HepG2 (cell line): ENCODE measurements around the gene MPPE1. TPM values are rescaled to one million over a fixed set of nuclear protein-coding genes. Genes with fewer than 3 reads are reported as not detected.

ENCODE experiments used
- ATF7 ChIP-seq, 2 experiments: fragments of 450-650 bp in 1 of 2; sonication (generic) in 1 of 2; formaldehyde crosslinking in 1 of 2; IDR thresholded peaks; 2 replicates each; pipeline versions ENCODE4 v1.4.0 to v1.6.1; 2016 to 2020; ENCODE audit warnings: antibody characterized with exemption in 1 of 2, mild to moderate bottlenecking in 1 of 2, missing genetic modification reagents in 1 of 2
- DRAP1 ChIP-seq: IDR thresholded peaks from 2 replicates; pipeline ENCODE4 v1.6.1; 2016; ENCODE audit warnings: missing genetic modification reagents, missing compliant biosample characterization
- EP300 ChIP-seq, 3 experiments: sonication (generic) in 1 of 3; formaldehyde crosslinking in 1 of 3; IDR thresholded peaks; 2 replicates each; pipeline versions ENCODE4 v1.5.1 to v1.6.1; 2011 to 2020; ENCODE audit warnings: low read depth in 2 of 3, low read length in 2 of 3, borderline replicate concordance in 1 of 3, improper control_type of control experiment in 1 of 3, mild to moderate bottlenecking in 1 of 3, missing genetic modification reagents in 1 of 3, moderate library complexity in 1 of 3
- FOSL2 ChIP-seq: sonication (generic); formaldehyde crosslinking; IDR thresholded peaks from 2 replicates; pipeline ENCODE4 v1.4.0; 2020; ENCODE audit warnings: missing genetic modification reagents
- FOXA1 ChIP-seq, 2 experiments: fragments of 450-650 bp in 1 of 2; sonication (generic) in 1 of 2; formaldehyde crosslinking in 1 of 2; IDR thresholded peaks; 2 replicates each; pipeline versions ENCODE4 v1.4.0 to v1.6.1; 2016 to 2020; ENCODE audit warnings: missing genetic modification reagents in 1 of 2
- FOXA3 ChIP-seq: IDR thresholded peaks from 2 replicates; pipeline ENCODE4 v1.6.1; 2016; ENCODE audit warnings: missing genetic modification reagents, missing compliant biosample characterization
- FOXP4 ChIP-seq: sonication (generic); formaldehyde crosslinking; IDR thresholded peaks from 2 replicates; pipeline ENCODE4 v1.4.0; 2020; ENCODE audit warnings: missing genetic modification reagents
- GPBP1L1 ChIP-seq: sonication (generic); formaldehyde crosslinking; IDR thresholded peaks from 2 replicates; pipeline ENCODE4 v1.5.0; 2020; ENCODE audit warnings: mild to moderate bottlenecking, missing genetic modification reagents
- HMG20B ChIP-seq: conservative IDR thresholded peaks from 2 replicates; pipeline ENCODE4 v1.6.1; 2016; ENCODE audit warnings: missing genetic modification reagents, missing compliant biosample characterization
- HNF4A ChIP-seq: sonication (generic); formaldehyde crosslinking; IDR thresholded peaks from 2 replicates; pipeline ENCODE4 v1.4.0; 2020; ENCODE audit warnings: missing genetic modification reagents
- HOXA3 ChIP-seq: sonication (generic); formaldehyde crosslinking; IDR thresholded peaks from 2 replicates; pipeline ENCODE4 v1.5.0; 2020; ENCODE audit warnings: missing genetic modification reagents
- ISL2 ChIP-seq: sonication (generic); formaldehyde crosslinking; IDR thresholded peaks from 2 replicates; pipeline ENCODE4 v1.5.0; 2020; ENCODE audit warnings: missing genetic modification reagents
- NR2F1 ChIP-seq, 2 experiments: fragments of 450-650 bp in 1 of 2; formaldehyde crosslinking in 1 of 2; IDR thresholded peaks; 2 replicates each; pipeline versions ENCODE4 v1.5.0 to v1.6.1; 2016 to 2020; ENCODE audit warnings: mild to moderate bottlenecking in 1 of 2, missing compliant biosample characterization in 1 of 2, missing genetic modification reagents in 1 of 2, moderate library complexity in 1 of 2
- RERE ChIP-seq: IDR thresholded peaks from 2 replicates; pipeline ENCODE4 v1.6.1; 2016; ENCODE audit warnings: low read depth, missing genetic modification reagents, missing compliant biosample characterization
- SETDB1 ChIP-seq: sonication (generic); formaldehyde crosslinking; IDR thresholded peaks from 2 replicates; pipeline ENCODE4 v1.5.1; 2020; ENCODE audit warnings: missing genetic modification reagents, mild to moderate bottlenecking, borderline replicate concordance
- TGIF2 ChIP-seq: IDR thresholded peaks from 2 replicates; pipeline ENCODE4 v1.6.1; 2016; ENCODE audit warnings: control low read depth, missing compliant biosample characterization
- THAP8 ChIP-seq: sonication (generic); formaldehyde crosslinking; IDR thresholded peaks from 2 replicates; pipeline ENCODE4 v1.5.1; 2020; ENCODE audit warnings: missing genetic modification reagents, mild to moderate bottlenecking, borderline replicate concordance
- ZNF263 ChIP-seq: sonication (generic); formaldehyde crosslinking; IDR thresholded peaks from 2 replicates; pipeline ENCODE4 v1.4.0; 2020; ENCODE audit warnings: missing genetic modification reagents
- polyA plus RNA-seq, 8 experiments: library from polyadenylated mRNA; depleted of rRNA in 3 of 8; stranded (reverse) in 7 of 8; unstranded in 1 of 8; fragments of >200 nt; fragmentation: Illumina TruSeq in 4 of 8; extraction: Trizol in 4 of 8; gene quantifications; 2 replicates each; pipeline versions ENCODE4 v1.2.1 to v1.2.3, GENCODE V29; 2011 to 2016; ENCODE audit warnings: low read depth in 4 of 8, missing spikeins in 1 of 8, mixed read lengths in 1 of 8; ENCODE audit not compliant: insufficient read depth in 1 of 8
- total RNA-seq, 5 experiments: library from RNA; depleted of rRNA; stranded (reverse); fragments of >200 nt; fragmentation: Illumina TruSeq; extraction: Trizol; gene quantifications; 2 replicates each; pipeline ENCODE4 v1.2.3, GENCODE V29; 2016; ENCODE audit warnings: low read depth in 1 of 5

Gene MPPE1
- total and polyA plus RNA-seq, 2 of the 13 experiments (the other 11 are each of a cell fraction or from before 2014, with no cell fraction given), result 9.6 to 11.9 TPM

- peak in 1 of 2 experiments; percentile 42; a peak in 1 of 4 replicates for TF ChIP-seq EP300 (IDR thresholded peaks at IDR 0.05; ENCODE audit: low read depth in 2 of 2, low read length in 2 of 2)
- TF ChIP-seq EP300 (CRISPR knock-in tag; IDR thresholded peaks at IDR 0.05; ENCODE audit: borderline replicate concordance), result no peak; the same call in 1 of the 2 replicates
- TF ChIP-seq RERE (CRISPR knock-in tag), result peak; percentile 71; the same call in 1 of the 2 replicates
- TF ChIP-seq FOXP4 (CRISPR knock-in tag), result peak; percentile 29; the same call in 1 of the 2 replicates
- 0 out of 2 replicates have a peak, but pooled peaks have one; percentile 17 for TF ChIP-seq FOSL2
- no peak for TF ChIP-seq FOXA1 (IDR thresholded peaks at IDR 0.05)
- TF ChIP-seq FOXA1 (CRISPR knock-in tag; IDR thresholded peaks at IDR 0.05), result peak; percentile 59; the same call in 1 of the 2 replicates
- TF ChIP-seq HOXA3, result no peak
- peak in 1 of 2 experiments; percentile 50; a peak in 2 of 4 replicates for TF ChIP-seq NR2F1 (CRISPR knock-in tag; IDR thresholded peaks at IDR 0.05)
- no peak for TF ChIP-seq ISL2 (CRISPR knock-in tag)
- no peak for TF ChIP-seq GPBP1L1
- no peak for TF ChIP-seq SETDB1 (CRISPR knock-in tag)
- peak; percentile 32; the same call in 1 of the 2 replicates for TF ChIP-seq HMG20B (CRISPR knock-in tag)
- 0 out of 2 replicates have a peak, but pooled peaks have one; percentile 35 for TF ChIP-seq FOXA3 (CRISPR knock-in tag)
- no peak for TF ChIP-seq DRAP1 (CRISPR knock-in tag)
- TF ChIP-seq ATF7 (IDR thresholded peaks at IDR 0.05), result no peak
- no peak for TF ChIP-seq ATF7 (CRISPR knock-in tag; IDR thresholded peaks at IDR 0.05)
- no peak for TF ChIP-seq THAP8 (CRISPR knock-in tag)
- TF ChIP-seq TGIF2 (CRISPR knock-in tag), result no peak
- TF ChIP-seq ZNF263, result no peak
- TF ChIP-seq HNF4A (CRISPR knock-in tag), result peak; percentile 25; the same call in 1 of the 2 replicates
These were observed 17.8 kb upstream of the MPPE1 start (continued) for GRCh38 chr18:11925800-11926481.
